HepG2 (cell line): ENCODE results near the gene DOK4. TPM values are rescaled to one million over a fixed set of nuclear protein-coding genes. Genes with fewer than 3 reads are reported as not detected.

ENCODE experiments used
- CBX5 ChIP-seq: sonication (generic); formaldehyde crosslinking; IDR thresholded peaks from 2 replicates; pipeline ENCODE4 v1.4.0; 2020; ENCODE audit warnings: missing genetic modification reagents, borderline replicate concordance
- CCAR2 ChIP-seq: fragments of 200-400 bp; formaldehyde crosslinking; optimal IDR thresholded peaks from 2 replicates; pipeline ENCODE3; 2018; ENCODE audit warnings: low read depth, mild to moderate bottlenecking, low read length, moderate library complexity
- GABPA ChIP-seq, 2 experiments: IDR thresholded peaks; 2 replicates each; pipeline ENCODE4 v1.6.1; 2011 to 2016; ENCODE audit warnings: low read depth in 2 of 2, low read length in 1 of 2, missing biosample characterization in 1 of 2, missing genetic modification characterization in 1 of 2
- GFI1 ChIP-seq: sonication (generic); formaldehyde crosslinking; IDR thresholded peaks from 2 replicates; pipeline ENCODE4 v1.5.0; 2020; ENCODE audit warnings: missing genetic modification reagents, mild to moderate bottlenecking, borderline replicate concordance
- GLMP ChIP-seq: sonication (generic); formaldehyde crosslinking; IDR thresholded peaks from 2 replicates; pipeline ENCODE4 v1.9.0; 2021; ENCODE audit warnings: missing genetic modification reagents, mild to moderate bottlenecking, borderline replicate concordance
- GZF1 ChIP-seq: sonication (generic); formaldehyde crosslinking; IDR thresholded peaks from 2 replicates; pipeline ENCODE4 v1.5.1; 2020; ENCODE audit warnings: mild to moderate bottlenecking, missing genetic modification reagents
- HCFC1 ChIP-seq: fragments of 150-350 bp; IDR thresholded peaks from 2 replicates; pipeline ENCODE4 v1.6.1; 2014; ENCODE audit warnings: low read depth, low read length
- HNF4A ChIP-seq: sonication (generic); formaldehyde crosslinking; IDR thresholded peaks from 2 replicates; pipeline ENCODE4 v1.4.0; 2020; ENCODE audit warnings: missing genetic modification reagents
- JARID2 ChIP-seq: sonication (generic); formaldehyde crosslinking; IDR thresholded peaks from 2 replicates; pipeline ENCODE4 v1.8.1; 2023; ENCODE audit warnings: missing genetic modification reagents, inconsistent platforms; ENCODE audit not compliant: insufficient replicate concordance
- JUN ChIP-seq: sonication (generic); formaldehyde crosslinking; IDR thresholded peaks from 2 replicates; pipeline ENCODE4 v1.4.0; 2020; ENCODE audit warnings: mild to moderate bottlenecking, missing genetic modification reagents
- KLF6 ChIP-seq: IDR thresholded peaks from 2 replicates; pipeline ENCODE4 v1.8.0; 2016; ENCODE audit warnings: missing biosample characterization, missing genetic modification reagents
- MXD4 ChIP-seq: IDR thresholded peaks from 2 replicates; pipeline ENCODE4 v1.6.1; 2016; ENCODE audit warnings: mild to moderate bottlenecking, missing biosample characterization, missing genetic modification reagents
- PAWR ChIP-seq: sonication (generic); formaldehyde crosslinking; IDR thresholded peaks from 2 replicates; pipeline ENCODE4 v1.4.0; 2020; ENCODE audit warnings: missing genetic modification reagents, mild to moderate bottlenecking, borderline replicate concordance
- RARG ChIP-seq: sonication (generic); formaldehyde crosslinking; IDR thresholded peaks from 2 replicates; pipeline ENCODE4 v1.4.0; 2020; ENCODE audit warnings: low read depth, mild to moderate bottlenecking, missing genetic modification reagents
- SKI ChIP-seq: fragments of 450-650 bp; IDR thresholded peaks from one replicate; pipeline ENCODE4 v1.6.1; 2018; ENCODE audit warnings: mild to moderate bottlenecking; ENCODE audit not compliant: partially characterized antibody
- SPEN ChIP-seq: sonication (generic); formaldehyde crosslinking; IDR thresholded peaks from 2 replicates; pipeline ENCODE4 v1.5.1; 2020; ENCODE audit warnings: low read depth, mild to moderate bottlenecking, missing genetic modification reagents
- SRY ChIP-seq: sonication (generic); formaldehyde crosslinking; IDR thresholded peaks from 2 replicates; pipeline ENCODE4 v1.8.0; 2022; ENCODE audit warnings: mild to moderate bottlenecking, missing genetic modification reagents
- ZBTB14 ChIP-seq: sonication (generic); formaldehyde crosslinking; IDR thresholded peaks from 2 replicates; pipeline ENCODE4 v1.4.0; 2020; ENCODE audit warnings: missing genetic modification reagents
- ZC3H13 ChIP-seq: sonication (generic); formaldehyde crosslinking; IDR thresholded peaks from 2 replicates; pipeline ENCODE4 v1.8.1; 2023; ENCODE audit warnings: mild to moderate bottlenecking, missing genetic modification reagents, moderate library complexity
- ZKSCAN5 ChIP-seq: sonication (generic); formaldehyde crosslinking; IDR thresholded peaks from 2 replicates; pipeline ENCODE4 v1.5.1; 2020; ENCODE audit warnings: mild to moderate bottlenecking, missing genetic modification reagents
- ZNF24 ChIP-seq: fragments of 450-650 bp; IDR thresholded peaks from 2 replicates; pipeline ENCODE4 v1.6.1; 2017; ENCODE audit warnings: antibody characterized with exemption, mild to moderate bottlenecking
- ZNF292 ChIP-seq: sonication (generic); formaldehyde crosslinking; IDR thresholded peaks from 2 replicates; pipeline ENCODE4 v1.8.1; 2022; ENCODE audit warnings: mild to moderate bottlenecking, low read depth, missing genetic modification reagents, borderline replicate concordance
- ZNF317 ChIP-seq: sonication (generic); formaldehyde crosslinking; IDR thresholded peaks from 2 replicates; pipeline ENCODE4 v1.5.0; 2020; ENCODE audit warnings: mild to moderate bottlenecking, missing genetic modification reagents
- ZNF331 ChIP-seq: sonication (generic); formaldehyde crosslinking; IDR thresholded peaks from 2 replicates; pipeline ENCODE4 v1.4.0; 2020; ENCODE audit warnings: missing genetic modification reagents
- ZNF687 ChIP-seq: sonication (generic); formaldehyde crosslinking; IDR thresholded peaks from 2 replicates; pipeline ENCODE4 v1.5.1; 2020; ENCODE audit warnings: mild to moderate bottlenecking, missing genetic modification reagents, moderate library complexity
- ZSCAN9 ChIP-seq: IDR thresholded peaks from 2 replicates; pipeline ENCODE4 v1.6.1; 2016; ENCODE audit warnings: borderline replicate concordance
- polyA plus RNA-seq, 8 experiments: library from polyadenylated mRNA; depleted of rRNA in 3 of 8; stranded (reverse) in 7 of 8; unstranded in 1 of 8; fragments of >200 nt; fragmentation: Illumina TruSeq in 4 of 8; extraction: Trizol in 4 of 8; gene quantifications; 2 replicates each; pipeline versions ENCODE4 v1.2.1 to v1.2.3, GENCODE V29; 2011 to 2016; ENCODE audit warnings: low read depth in 4 of 8, missing spikeins in 1 of 8, mixed read lengths in 1 of 8; ENCODE audit not compliant: insufficient read depth in 1 of 8
- total RNA-seq, 5 experiments: library from RNA; depleted of rRNA; stranded (reverse); fragments of >200 nt; fragmentation: Illumina TruSeq; extraction: Trizol; gene quantifications; 2 replicates each; pipeline ENCODE4 v1.2.3, GENCODE V29; 2016; ENCODE audit warnings: low read depth in 1 of 5

Gene DOK4
- total and polyA plus RNA-seq, 2 of the 13 experiments (the other 11 are each of a cell fraction or from before 2014, with no cell fraction given): 52.7 to 70.0 TPM

GRCh38 chr16:57475711-57476339 is 10.5 kb downstream of the DOK4 start (continued):
- peak; percentile 75 for TF ChIP-seq ZNF687 (CRISPR knock-in tag)
- TF ChIP-seq CCAR2: no peak
- no peak for TF ChIP-seq ZNF317 (CRISPR knock-in tag)
- TF ChIP-seq ZNF331 (CRISPR knock-in tag): peak; percentile 27; the same call in 1 of the 2 replicates
- TF ChIP-seq ZNF24: no peak
- no peak for TF ChIP-seq ZNF292 (CRISPR knock-in tag)
- no peak for TF ChIP-seq GFI1 (CRISPR knock-in tag)
- TF ChIP-seq GABPA (IDR thresholded peaks at IDR 0.05; ENCODE audit: low read depth, low read length): no peak
- TF ChIP-seq GABPA (CRISPR knock-in tag; IDR thresholded peaks at IDR 0.05; ENCODE audit: low read depth): peak; percentile 77
- no peak for TF ChIP-seq HNF4A (CRISPR knock-in tag)
- no peak for TF ChIP-seq JUN (CRISPR knock-in tag)
- no peak for TF ChIP-seq SKI
- no peak for TF ChIP-seq KLF6 (CRISPR knock-in tag)
- TF ChIP-seq JARID2: no peak
- no peak for TF ChIP-seq ZSCAN9
- no peak for TF ChIP-seq PAWR (CRISPR knock-in tag)
- TF ChIP-seq ZC3H13 (CRISPR knock-in tag): no peak
- TF ChIP-seq MXD4 (CRISPR knock-in tag): no peak
- TF ChIP-seq SPEN (CRISPR knock-in tag): 0 out of 2 replicates have a peak, but pooled peaks have one; percentile 19
- no peak for TF ChIP-seq HCFC1
- no peak for TF ChIP-seq CBX5
- no peak for TF ChIP-seq GLMP (CRISPR knock-in tag)
- TF ChIP-seq RARG (CRISPR knock-in tag): no peak
- no peak for TF ChIP-seq ZBTB14 (CRISPR knock-in tag)
- TF ChIP-seq SRY (CRISPR knock-in tag): no peak
- peak; percentile 47; the same call in 1 of the 2 replicates for TF ChIP-seq ZKSCAN5 (CRISPR knock-in tag)
- TF ChIP-seq GZF1 (CRISPR knock-in tag): peak; percentile 77; the same call in 1 of the 2 replicates
